Measurements from ENCODE around the gene APOL5. TPM values are rescaled to one million over a fixed set of nuclear protein-coding genes. Genes with fewer than 3 reads are reported as not detected.
A peak's percentile ranks its signal among the peaks of the same experiment; 100 is the strongest.

Gene APOL5
- total RNA-seq, 4 donors from 2014 or later = 0.42 TPM; not detected in 3

DNA sequence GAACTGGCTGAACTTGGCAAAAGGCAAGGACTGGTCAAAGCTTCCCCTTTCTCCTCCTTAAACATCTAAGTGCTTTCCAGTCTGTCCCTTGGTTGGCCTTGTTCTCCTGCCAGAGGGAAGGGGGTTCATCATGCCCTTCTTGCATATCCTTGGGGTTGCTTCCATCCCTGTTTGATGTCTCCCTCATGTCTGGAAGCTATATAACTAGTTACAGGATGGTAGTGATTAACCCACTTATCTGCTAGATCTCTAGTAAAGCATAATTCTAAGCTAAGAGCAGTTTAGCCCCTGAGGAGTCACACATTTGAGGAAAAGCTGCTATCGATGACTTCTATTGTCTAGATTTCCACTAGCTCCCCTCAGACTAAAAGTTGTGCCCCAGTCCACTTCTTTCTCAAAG is 22.9 kb downstream of the APOL5 start:
- no peak overlapping the region for H3K4me3 ChIP-seq
- no peak for DNase-seq (ENCODE audit: low spot score in 2 of 2)
- no peaks in the 10 kb centered on the region for H3K27me3 ChIP-seq
- TF ChIP-seq EP300 (IDR thresholded peaks at IDR 0.05) (no peak), POLR2A (IDR thresholded peaks at IDR 0.05) (no peak), POLR2AphosphoS5 (IDR thresholded peaks at IDR 0.05) (no peak)
- TF ChIP-seq, protein P1, sequence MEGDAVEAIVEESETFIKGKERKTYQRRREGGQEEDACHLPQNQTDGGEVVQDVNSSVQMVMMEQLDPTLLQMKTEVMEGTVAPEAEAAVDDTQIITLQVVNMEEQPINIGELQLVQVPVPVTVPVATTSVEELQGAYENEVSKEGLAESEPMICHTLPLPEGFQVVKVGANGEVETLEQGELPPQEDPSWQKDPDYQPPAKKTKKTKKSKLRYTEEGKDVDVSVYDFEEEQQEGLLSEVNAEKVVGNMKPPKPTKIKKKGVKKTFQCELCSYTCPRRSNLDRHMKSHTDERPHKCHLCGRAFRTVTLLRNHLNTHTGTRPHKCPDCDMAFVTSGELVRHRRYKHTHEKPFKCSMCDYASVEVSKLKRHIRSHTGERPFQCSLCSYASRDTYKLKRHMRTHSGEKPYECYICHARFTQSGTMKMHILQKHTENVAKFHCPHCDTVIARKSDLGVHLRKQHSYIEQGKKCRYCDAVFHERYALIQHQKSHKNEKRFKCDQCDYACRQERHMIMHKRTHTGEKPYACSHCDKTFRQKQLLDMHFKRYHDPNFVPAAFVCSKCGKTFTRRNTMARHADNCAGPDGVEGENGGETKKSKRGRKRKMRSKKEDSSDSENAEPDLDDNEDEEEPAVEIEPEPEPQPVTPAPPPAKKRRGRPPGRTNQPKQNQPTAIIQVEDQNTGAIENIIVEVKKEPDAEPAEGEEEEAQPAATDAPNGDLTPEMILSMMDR (IDR thresholded peaks at IDR 0.05) = no peak
- H3K4me1 ChIP-seq = no peaks in the 10 kb centered on the region
- H3K36me3 ChIP-seq = peaks cover 49% of the 10 kb centered on the region
- H3K9me3 ChIP-seq = no peaks in the 10 kb centered on the region
- WGBS = 69% methylated on average over 1 of the region's 1 CpG
- no peak overlapping the region for H3K27ac ChIP-seq

DNA sequence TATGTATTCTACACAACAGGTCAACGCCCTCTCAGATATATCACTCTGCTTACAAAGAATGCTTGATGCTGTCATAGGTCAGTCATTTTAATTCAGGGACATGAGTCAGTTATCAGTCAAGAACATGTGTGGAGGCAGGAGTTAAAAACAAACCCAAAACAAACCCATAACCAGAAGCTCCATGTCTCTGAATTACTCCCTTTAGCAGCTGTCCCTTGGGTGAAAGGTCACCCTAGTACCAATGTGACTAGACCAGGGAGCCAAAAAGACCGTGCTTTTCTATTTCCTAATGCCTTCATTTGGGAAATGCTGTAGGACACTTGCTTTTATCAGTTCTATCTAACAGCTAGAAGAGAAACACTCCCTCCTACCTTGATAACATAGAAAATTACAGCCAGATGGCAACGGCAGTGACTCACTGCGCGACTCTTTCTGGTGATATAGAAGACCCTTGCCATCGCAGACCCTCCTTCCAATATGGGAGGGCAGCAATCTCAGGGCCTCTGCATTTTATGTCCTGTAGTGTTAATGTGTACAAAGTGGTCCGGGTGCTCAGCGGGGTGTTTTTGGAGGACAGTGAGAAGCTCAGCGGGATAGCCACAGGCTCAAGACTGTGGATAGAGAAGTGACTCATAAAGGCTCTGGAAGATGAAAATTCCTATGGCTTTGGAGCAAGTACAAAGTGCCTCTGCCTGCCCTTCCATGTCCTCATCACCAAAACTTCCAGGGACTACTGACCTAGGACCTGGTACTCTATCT is 24.8 kb downstream of the APOL5 start:
- H3K4me3 ChIP-seq = no peak overlapping the region
- H3K4me1 ChIP-seq = no peaks in the 10 kb centered on the region
- H3K27ac ChIP-seq = peak overlapping the region; percentile 12
- no peaks in the 10 kb centered on the region for H3K27me3 ChIP-seq
- H3K9me3 ChIP-seq = no peaks in the 10 kb centered on the region
- H3K36me3 ChIP-seq = peaks cover 59% of the 10 kb centered on the region
- WGBS = 81% methylated on average over 9 of the region's 9 CpGs
- TF ChIP-seq EP300 (IDR thresholded peaks at IDR 0.05) = no peak
- no peak for TF ChIP-seq POLR2AphosphoS5 (IDR thresholded peaks at IDR 0.05)
- no peak for TF ChIP-seq POLR2A (IDR thresholded peaks at IDR 0.05)
- TF ChIP-seq, protein P1 (IDR thresholded peaks at IDR 0.05) = no peak
- DNase-seq (ENCODE audit: low spot score in 2 of 2) = no peak

DNA sequence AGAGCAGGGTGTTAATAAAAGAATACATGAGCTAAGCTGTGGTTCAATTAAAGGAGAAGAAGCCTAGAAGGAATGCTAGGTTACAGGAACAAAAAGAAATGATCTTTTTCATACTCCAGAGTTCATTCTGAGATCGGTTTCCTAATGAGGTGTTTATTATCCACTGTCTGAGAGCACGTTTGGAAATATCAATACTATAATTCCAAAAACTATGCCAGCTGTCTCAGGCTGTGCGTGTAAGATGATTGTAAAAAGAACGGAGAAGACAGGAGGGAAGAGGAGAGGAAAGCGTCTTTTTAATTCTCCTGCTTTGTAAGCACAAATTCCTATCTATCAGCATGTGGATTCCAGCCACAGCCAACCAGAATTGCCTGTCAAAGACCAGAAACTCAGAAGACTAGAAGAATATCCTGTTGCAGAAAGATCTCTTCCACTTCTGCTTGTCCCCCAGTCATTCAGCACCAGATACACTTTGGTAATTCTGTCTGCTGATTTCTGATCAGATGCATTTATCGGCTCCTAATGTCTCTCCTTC is 25.7 kb downstream of the APOL5 start:
- Histone ChIP-seq H3K27ac (no peak overlapping the region), H3K9me3 (no peaks in the 10 kb centered on the region), H3K27me3 (no peaks in the 10 kb centered on the region), H3K36me3 (peaks cover 54% of the 10 kb centered on the region), H3K4me3 (no peak overlapping the region), H3K4me1 (no peaks in the 10 kb centered on the region)
- no peak for TF ChIP-seq EP300 (IDR thresholded peaks at IDR 0.05)
- no peak for TF ChIP-seq POLR2A (IDR thresholded peaks at IDR 0.05)
- TF ChIP-seq POLR2AphosphoS5 (IDR thresholded peaks at IDR 0.05) = no peak
- TF ChIP-seq, protein P1 (IDR thresholded peaks at IDR 0.05) = no peak
- 82% methylated on average over 6 of the region's 6 CpGs for WGBS
- no peak for DNase-seq (ENCODE audit: low spot score in 2 of 2)

DNA sequence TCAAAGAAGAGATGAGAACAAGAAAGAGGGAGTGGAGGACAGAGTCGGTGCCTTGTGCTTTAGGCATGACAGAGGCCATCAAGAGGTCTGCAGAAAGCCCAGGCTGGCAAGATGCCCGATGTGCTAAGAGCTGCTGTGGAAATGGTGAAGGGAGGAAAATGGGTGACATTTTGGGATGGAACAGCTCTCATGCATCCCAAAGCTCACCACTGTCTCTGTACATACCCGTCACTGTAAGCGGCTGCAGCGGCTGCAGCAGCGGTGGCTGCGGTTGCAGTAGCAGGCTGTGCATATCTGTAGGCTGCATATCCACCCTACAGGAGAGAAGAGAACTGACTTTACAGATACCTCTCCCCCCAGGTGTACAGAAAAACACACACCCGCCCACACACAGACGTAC is 28.6 kb downstream of the APOL5 start:
- 88% methylated on average over 9 of the region's 9 CpGs for WGBS
- no peak for DNase-seq (ENCODE audit: low spot score in 2 of 2)
- peaks cover 43% of the 10 kb centered on the region for H3K36me3 ChIP-seq
- H3K27me3 ChIP-seq = no peaks in the 10 kb centered on the region
- no peak overlapping the region for H3K27ac ChIP-seq
- H3K4me3 ChIP-seq = no peak overlapping the region
- no peaks in the 10 kb centered on the region for H3K9me3 ChIP-seq
- TF ChIP-seq POLR2AphosphoS5 (IDR thresholded peaks at IDR 0.05) = no peak
- no peak for TF ChIP-seq POLR2A (IDR thresholded peaks at IDR 0.05)
- TF ChIP-seq, protein P1 (IDR thresholded peaks at IDR 0.05) = no peak
- no peak for TF ChIP-seq EP300 (IDR thresholded peaks at IDR 0.05)
- peaks cover 8% of the 10 kb centered on the region for H3K4me1 ChIP-seq

DNA sequence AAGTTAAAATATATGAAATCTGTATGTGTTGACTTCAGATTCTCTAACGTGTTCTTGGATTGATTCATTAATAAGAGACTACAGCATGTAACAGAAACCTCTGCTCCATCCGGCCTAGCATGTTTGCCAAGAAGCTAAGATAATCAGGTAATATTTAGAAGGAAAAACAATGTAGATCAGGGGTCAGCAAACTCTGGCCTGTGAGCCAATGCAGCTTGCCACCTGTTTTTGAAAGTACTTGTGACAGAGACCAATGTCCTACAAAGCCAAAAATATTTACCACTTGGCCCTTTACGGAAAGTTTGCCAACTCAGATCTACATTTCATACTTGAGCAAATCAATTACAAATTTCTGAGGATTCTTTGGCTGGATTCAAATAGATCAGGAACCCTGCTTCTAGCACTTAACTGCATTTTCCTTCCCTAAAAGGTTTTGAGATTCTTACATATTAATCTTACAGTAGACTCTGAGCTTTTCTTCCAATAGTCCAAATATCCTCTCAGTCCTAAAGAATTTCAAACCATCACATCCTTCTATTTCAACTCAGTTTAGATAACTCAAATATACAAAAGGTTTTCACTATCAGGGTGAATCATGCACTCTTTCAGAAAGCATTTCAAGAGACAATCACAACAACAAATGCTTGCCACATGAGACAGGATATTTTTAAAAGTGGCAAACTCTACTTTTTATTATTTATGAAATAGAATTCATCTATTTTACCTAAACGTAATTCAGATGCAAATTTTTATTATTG is 29.5 kb downstream of the APOL5 start:
- no peak for DNase-seq (ENCODE audit: low spot score in 2 of 2)
- no peak overlapping the region for H3K27ac ChIP-seq
- H3K4me3 ChIP-seq = no peak overlapping the region
- WGBS = 82% methylated on average over 4 of the region's 4 CpGs
- peaks cover 38% of the 10 kb centered on the region for H3K36me3 ChIP-seq
- TF ChIP-seq POLR2A (IDR thresholded peaks at IDR 0.05) (no peak), POLR2AphosphoS5 (IDR thresholded peaks at IDR 0.05) (no peak), EP300 (IDR thresholded peaks at IDR 0.05) (no peak)
- TF ChIP-seq, protein P1 (IDR thresholded peaks at IDR 0.05) = no peak
- H3K27me3 ChIP-seq = no peaks in the 10 kb centered on the region
- H3K9me3 ChIP-seq = no peaks in the 10 kb centered on the region
- H3K4me1 ChIP-seq = peaks cover 8% of the 10 kb centered on the region

Data from suprapubic skin (tissue), 4 donors.